KG1 (cell line): ENCODE results near the gene GOPC.
A peak's percentile ranks its signal among the peaks of the same experiment; 100 is the strongest.

ENCODE experiments used
- DNase-seq: peaks from one replicate; lab custom pipeline; 2025; lab: John Stamatoyannopoulos, UW

Gene GOPC

DNA sequence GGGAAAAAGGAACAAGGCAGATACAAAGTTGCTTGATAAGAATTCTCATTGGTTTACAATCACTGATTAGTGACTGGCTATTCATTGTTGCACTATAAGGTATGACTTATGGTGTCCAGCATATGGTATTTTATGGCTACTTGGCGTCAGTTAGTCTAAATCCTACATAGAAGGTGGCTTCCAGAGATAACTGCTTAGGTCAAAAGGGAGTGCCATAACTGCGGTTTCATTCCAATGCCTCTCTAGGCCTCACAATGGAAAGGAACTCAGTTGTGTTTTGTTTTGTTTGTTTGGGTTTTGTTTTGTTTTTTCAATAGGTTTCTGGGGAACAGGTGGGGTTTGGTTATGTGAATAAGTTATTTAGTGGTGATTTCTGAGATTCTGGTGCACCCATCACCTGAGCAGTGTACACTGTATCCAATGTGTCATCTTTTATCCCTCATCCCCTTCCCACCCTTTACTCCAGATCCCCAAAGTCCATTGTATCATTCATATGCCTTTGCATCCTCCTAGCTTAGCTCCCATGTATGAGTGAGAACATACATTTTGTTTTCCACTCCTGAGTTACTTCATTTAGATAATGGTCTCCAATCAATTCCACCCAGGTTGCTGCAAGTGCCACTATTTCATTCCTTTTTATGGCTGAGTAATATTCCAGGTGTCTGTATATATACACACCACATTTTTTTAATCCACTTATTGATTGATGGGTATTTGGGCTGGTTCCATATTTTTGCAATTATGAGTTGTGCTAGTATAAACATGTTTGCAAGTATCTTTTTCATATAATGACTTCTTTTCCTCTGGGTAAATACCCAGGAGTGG, 7.0 kb downstream of the GOPC start:
- DNase-seq, result no peak

DNA sequence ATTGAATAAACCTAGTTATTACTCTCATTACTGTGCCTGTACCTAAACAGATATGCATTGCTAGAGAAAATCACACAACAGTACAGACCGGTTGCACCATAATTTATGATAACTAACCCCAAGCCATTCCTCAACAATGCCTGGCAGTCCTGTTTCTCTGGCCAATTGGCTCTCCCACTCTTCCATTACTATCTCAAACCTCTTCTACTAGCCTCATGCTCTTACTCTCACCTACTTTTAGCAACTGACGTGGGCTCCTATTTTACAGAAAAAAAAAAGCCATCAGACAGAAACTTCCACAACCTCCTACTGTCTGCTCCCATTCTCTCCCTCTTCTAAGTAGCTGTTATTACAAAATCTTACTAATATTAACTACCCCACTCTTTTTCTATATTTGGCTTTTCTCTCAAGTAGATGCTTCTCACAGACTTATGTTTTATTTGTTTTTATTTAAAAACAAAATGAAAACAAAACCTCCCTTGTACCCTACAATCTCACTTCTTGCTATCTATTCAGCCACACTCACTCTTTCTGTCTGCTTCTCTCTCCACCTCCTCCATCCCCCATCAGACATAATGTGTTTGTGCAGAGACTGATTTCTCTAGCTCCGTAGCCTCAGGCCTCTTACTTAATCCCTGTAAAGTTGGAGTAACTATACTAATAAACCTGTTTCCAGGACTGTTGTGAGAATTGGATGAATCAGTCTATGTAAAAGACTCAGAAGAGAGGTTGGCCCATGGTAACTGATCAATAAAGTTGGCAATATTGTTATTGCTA, 9.1 kb downstream of the GOPC start:
- no peak for DNase-seq

DNA sequence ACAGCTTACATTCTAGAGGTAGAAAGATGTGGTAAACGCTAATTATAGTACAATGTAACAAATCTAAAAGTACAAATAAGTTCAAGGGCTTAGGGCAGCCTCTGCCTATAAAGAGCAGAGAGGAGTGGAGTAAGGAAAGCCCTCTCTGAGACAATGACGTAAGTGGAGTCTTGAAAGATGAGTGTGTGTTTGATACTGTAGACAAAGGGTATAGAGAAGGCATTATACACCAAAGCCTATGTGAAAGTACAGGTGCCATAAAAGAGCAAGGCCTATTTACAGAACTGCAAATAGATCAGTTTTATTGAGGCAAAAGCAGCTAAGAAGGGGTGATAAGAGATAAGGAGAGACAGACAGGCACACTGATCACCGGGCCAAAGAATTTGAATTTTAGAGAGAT, 10.9 kb downstream of the GOPC start:
- DNase-seq, result no peak

DNA sequence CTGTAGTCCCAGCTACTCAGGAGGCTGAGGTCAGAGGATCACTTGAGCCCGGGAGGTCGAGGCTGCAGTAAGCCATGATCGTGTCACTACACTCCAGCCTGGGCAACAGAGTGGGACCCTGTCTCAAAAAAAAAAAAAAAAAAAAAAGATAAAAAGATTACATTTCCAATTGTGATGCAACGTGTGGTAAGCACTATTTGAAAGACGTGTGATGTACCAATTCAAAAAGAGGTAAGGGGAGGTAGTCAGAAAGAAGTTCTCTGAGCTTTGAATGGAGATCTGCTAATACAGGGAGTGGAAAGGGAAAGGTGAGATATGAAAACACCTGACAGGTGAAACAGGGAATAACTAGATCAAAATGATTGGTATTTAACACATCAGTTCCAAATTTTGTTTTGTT, 11.9 kb downstream of the GOPC start:
- no peak for DNase-seq

DNA sequence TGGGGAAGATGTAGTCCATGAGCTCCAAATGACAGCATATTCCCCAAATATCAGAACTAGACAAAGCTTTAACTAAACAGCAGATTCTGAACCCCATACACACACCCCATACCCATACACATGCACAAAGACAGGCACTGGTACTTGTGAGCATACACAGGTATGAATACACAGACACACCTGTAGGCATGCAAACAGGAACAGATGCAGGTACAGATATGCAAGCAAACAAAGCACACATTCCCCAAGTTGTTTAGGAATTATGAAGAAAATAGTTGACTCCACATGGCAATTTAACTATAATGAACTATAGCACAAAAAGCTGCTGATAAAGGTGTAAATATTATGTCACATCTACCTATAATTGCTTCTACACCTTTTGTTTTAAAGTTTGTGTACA, 16.7 kb downstream of the GOPC start:
- no peak for DNase-seq

GRCh38 chr6:117574198-117574597, 28.1 kb downstream of the GOPC start:
- no peak for DNase-seq

GRCh38 chr6:117573006-117573680, 29.2 kb downstream of the GOPC start:
- DNase-seq, result no peak

- DNase-seq, result no peak
Observed at GRCh38 chr6:117568831-117569410, 33.4 kb downstream of the GOPC start.

DNA sequence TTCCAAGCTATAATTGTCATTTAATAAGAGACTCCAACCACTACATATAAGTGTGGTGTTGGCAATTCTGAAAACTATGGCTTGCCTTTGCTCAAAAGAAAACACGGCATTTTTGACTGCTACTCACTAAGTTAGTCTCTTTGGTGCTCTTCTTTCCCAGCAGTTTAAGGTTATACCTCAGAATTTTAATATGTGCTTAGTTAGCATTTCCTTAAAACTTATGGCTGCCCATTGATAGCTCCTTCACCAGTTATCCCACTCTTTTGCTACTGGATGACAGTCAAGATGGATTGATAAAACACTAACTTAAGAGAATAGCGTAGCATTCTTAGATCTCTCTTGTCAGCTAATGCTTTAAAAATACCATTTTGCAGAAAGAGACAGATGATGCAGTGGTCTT, 34.1 kb downstream of the GOPC start:
- DNase-seq, result no peak

DNA sequence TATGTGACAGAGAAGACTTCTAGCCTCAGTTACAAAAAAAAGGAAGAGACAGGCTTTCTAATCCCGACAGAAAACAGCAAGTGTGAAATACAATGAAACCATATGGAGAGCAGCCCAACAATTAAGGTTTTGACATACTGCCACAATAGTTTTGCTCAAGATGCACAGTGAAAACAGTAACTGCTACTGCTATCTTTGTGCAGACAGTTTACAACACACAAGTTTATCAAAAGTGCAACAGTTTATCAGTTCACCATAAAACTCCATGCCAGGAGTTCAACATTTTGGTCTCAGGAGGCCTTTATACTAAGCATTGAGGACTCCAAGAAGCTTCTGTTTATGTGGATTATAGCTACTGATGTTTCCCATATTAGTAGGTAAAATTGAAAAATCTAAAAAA, 37.6 kb downstream of the GOPC start:
- no peak for DNase-seq

DNA sequence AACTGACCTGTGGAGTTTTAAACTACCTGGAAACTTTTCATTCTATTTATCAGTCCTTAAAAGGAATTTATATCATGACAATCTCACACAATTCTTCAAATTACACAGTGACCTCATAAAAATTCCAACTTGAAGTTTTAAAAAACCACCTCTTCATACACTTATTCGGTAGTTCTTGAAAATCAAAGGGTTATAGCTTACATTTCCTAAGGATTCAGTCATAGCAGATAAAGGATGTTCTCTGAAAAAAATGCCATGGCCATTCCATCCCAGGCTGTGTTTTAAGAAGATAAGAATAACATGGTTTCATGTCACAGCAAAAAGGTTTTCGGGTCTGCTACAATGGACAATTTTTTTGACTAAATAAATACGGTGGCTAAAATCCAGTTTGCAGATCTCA, 41.2 kb downstream of the GOPC start:
- DNase-seq, result no peak

DNA sequence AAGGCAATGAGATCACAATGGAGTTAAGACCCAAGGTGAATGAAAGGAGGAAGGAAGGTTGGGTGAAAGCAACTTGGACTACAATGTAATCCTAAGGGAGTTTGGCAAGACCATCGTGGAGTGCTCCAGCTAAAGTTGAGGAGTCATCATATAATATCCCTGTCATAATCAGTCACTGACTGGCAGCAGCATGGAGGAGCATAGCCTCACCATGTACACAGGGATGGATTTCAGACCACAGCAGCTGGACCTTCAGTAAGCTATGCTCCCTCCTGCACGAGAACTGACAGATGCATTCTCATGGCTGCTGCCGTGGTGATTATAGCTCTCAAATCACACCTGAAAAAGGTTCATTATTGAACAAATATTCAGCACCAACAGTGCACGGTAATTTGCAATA, 43.0 kb downstream of the GOPC start:
- no peak for DNase-seq

- no peak for DNase-seq
Observed at GRCh38 chr6:117558818-117559217, 43.5 kb downstream of the GOPC start.

DNA sequence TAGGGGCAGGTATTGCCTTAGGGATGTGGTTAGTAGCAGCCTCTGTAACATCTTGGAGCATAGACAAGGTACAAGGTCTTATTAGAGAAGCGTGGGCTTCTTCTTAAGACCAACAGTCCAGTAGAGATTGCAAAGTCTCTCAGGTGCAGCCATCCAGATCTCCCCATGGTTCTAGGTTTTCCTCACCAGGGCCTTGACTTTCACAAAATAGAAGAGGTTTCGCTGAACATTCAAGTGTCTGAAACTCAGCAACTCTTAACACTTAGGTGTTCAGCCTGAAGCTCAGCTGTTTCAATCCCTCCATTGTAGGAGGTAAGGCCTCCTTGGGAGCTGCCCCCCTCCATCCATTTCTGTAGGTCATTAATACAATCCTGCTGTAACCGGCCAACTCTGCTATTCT, 44.4 kb downstream of the GOPC start:
- no peak for DNase-seq

DNA sequence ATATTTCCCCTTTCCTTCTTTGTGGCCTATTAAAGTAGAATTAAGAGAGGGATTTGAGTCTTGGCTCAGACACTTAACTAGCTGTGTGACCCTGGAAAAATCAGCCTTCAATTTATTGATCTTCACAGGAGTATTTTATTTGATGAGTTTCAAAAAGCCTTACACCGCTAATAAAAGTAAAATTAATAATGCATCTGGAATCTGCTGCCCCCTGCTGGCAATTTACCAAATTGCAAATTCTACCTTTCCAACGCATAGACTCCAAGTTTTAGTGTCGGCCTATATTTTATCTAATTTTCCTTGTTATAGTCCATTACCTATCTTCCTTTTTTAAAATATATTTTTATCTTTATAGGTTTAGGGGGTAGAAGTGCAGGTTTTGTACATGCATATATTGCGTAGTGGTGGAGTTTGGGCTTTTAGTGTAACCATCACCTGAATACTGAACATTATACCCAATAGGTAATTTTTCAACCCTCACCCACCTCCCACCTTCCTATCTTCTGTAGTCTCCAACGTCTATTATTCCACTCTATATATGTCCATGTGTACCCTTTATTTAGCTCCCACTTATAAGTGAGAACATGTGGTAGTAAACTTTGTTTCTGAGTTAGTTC, 46.3 kb downstream of the GOPC start:
- DNase-seq, result peak; percentile 25

DNA sequence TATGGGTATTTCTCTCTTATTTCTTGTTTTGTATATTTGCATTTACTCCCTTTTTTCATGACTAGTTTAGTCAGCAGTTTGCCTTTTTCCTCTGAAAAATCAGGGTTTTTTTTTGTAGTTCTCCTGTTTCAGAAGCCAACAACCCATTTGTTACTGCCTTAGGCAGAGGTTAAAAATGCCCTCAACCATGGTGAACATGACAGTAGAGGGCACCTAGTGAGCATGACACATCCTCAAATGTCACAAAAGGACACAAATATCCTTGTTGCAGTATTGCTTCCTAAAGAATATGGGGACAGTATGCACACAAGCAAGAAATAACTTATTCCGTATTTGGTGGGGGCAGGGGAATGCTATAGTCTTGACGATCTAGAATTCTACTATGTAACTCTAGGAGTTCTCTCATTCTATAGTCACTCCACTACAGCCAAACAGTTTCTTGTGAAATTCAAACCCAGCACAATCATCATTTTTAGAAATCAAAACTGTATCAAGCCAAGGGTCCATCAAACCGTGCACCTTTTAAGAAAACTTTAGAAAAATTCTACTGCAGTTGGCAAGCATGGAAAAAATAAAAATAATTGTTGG, 47.0 kb downstream of the GOPC start:
- no peak for DNase-seq

GRCh38 chr6:117553142-117553541, 49.2 kb downstream of the GOPC start:
- no peak for DNase-seq

DNA sequence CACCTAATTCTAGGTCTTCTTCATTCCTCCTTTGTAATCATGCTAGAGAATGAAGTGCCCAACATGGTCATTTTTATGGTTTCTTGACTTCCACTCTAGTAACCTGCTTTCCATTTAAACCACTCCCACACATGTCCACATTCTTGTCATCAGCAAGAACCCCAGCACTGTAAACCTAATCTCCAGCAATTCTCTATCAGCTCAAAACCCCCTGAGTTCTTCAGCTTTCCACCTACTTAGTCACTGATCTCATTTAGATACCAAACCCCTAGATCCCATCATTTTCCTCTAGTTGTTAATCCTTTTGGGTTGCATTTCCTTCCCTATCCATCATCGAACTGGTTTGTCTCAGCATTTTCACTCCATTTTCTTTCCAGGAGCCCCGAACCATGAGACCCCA, 49.7 kb downstream of the GOPC start:
- no peak for DNase-seq

DNA sequence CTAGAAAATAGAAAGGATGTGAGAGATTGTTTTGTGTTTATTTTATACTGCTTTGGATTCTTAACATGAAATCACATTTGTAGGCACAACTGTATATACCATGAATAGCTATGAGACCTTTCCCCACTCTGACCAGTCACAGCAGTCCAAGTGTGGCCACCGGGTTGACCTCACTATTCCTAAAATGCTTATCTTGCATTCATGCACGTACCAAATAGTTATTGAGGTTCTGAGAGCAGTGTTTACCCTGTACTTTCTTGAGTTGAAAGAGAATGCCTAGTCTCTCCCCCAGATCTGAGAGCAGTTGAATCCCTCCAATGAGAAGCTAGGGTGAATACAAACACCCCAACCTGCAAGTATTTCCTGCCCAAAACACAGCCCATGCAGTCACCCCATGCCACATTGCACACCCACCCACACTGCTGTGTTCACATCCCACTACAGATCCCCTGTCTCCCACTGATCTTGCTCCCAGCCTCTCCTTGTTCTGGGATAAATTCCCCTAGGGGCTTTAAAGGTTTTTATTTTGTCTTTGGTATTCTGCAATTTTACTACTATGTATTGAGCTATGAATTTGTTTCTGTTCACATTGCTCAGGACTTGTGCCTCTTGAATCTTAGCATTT, 51.6 kb downstream of the GOPC start:
- no peak for DNase-seq

- no peak for DNase-seq
Observed at GRCh38 chr6:117550078-117550600, 52.2 kb downstream of the GOPC start.

DNA sequence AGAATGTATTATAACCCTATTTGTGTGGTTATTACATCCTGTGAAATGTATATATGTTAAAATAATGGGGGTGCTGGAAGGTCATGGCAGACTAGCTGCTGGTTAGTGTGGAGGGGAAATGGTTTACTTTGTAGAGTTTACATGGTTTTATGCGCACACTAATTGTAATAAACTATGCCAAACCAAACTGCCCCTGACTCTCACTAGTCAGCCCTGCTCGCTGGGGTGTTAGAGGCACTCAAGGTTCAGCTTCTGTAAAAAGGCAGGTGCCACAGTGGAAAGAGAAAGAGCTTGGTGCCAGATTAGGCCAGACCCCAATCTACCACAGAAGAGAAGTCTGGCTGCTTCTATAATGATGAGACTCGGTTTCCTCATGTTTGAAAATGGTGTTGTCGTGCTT, 52.7 kb downstream of the GOPC start:
- no peak for DNase-seq
